Measurements from ENCODE around the gene TAF4.

Gene TAF4

DNA sequence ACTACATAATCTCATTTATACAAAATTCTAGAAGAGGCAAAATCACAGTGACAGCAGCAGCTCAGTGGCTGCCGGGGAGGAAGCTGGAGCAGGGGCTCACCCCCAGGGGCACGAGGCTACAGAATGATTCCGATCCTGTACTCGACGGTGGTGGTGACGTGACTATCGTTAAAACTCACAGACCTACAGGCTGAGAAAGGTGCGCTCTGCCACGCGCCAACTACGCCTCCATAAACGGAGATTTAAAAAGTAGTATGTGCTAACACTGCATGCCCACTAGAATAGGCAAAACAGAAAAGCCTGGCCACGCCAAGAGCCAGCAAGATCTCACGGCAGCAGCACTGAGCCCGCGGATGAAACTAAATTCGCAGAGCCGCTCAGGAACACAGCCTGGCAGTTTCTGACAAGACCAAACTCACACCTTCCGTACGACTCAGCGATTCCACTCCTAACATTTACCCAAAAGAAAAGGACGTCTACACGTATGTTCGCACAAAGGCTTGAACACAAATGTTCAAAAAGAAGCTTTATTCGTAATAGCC lies 25.2 kb downstream of the TAF4 start:
- Histone ChIP-seq H3K4me3 (ENCODE audit: extremely low read depth, insufficient read depth, low read length, poor library complexity, severe bottlenecking) (no peak overlapping the region), H3K9me3 (ENCODE audit: control insufficient read depth, low read length) (peaks cover 1% of the 10 kb centered on the region), H3K4me1 (ENCODE audit: control insufficient read depth, insufficient read depth, low read length, poor library complexity, severe bottlenecking) (peaks cover 8% of the 10 kb centered on the region), H3K27ac (ENCODE audit: low read depth, low read length, severe bottlenecking) (no peak overlapping the region), H3K36me3 (ENCODE audit: control insufficient read depth, insufficient read depth, low read length) (no peaks in the 10 kb centered on the region)
- 96% methylated on average over 24 to 25 of the region's 25 CpGs for WGBS, 2 experiments (ENCODE audit: insufficient coverage in 2 of 2)

DNA sequence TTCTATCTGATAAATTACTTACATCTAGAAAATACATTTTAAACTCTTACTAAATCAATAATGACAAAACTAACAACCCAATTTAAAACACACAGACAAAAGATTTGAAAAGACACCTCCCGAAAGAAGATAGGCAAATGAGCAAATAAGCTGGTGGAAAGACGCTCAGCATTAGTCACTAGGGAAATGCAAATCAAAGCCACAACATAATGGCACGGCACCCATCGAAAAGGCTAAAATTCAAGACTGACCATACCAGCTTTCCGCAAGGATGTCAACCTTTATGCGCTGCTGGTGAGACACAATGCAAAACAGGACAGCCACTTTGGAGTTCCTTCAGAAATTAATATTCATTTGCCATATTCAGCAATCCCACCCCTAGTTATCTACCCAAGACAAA lies 25.9 kb downstream of the TAF4 start:
- H3K9me3 ChIP-seq (ENCODE audit: control insufficient read depth, low read length), result peaks cover 6% of the 10 kb centered on the region
- WGBS, 2 experiments (ENCODE audit: insufficient coverage in 2 of 2), result 81 to 89% methylated on average over 5 of the region's 6 CpGs

DNA sequence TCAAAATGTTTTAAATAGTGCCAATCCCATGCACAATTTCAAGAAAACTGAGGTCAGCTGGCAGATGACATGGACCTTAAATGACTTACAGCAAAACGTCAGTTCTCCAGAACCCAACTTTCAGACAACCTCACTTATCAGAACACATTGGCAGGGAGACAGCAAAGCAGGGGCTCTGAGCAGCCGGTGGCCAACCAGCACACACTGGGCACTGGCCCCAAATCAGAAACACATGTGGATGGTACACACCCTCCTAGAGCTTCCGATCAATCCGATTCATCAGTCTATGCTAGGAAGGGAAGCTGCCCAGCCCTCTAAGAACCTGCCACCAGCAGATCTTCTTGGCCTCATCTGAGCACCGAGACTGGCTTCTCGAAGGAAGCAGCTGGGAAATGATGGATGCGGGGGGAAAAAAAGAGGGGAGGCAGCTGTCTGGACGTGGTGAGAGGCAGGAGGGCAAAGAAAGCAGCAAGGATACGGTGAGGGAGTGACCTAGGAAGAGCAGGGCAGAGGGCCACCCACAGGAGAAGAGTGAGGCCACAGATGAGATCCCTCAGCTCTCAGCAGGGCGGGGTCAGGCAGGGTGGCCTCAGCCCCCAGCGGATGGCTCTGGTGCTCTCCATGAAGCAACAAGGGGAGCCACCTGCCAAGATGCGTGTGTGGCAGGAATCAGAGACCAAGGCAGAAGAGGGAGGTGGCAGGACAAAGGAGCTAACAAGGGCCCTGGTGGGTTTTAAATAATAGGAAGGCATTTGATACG lies 32.9 kb downstream of the TAF4 start:
- Histone ChIP-seq H3K4me3 (ENCODE audit: extremely low read depth, insufficient read depth, low read length, poor library complexity, severe bottlenecking) (no peak overlapping the region), H3K27ac (ENCODE audit: low read depth, low read length, severe bottlenecking) (no peak overlapping the region), H3K36me3 (ENCODE audit: control insufficient read depth, insufficient read depth, low read length) (no peaks in the 10 kb centered on the region), H3K4me1 (ENCODE audit: control insufficient read depth, insufficient read depth, low read length, poor library complexity, severe bottlenecking) (no peaks in the 10 kb centered on the region), H3K9me3 (ENCODE audit: control insufficient read depth, low read length) (peaks cover 6% of the 10 kb centered on the region)
- WGBS, 2 experiments (ENCODE audit: insufficient coverage in 2 of 2), result 90 to 95% methylated on average over 9 to 12 of the region's 13 CpGs

More for the DNA sequence above, 25.9 kb downstream of the TAF4 start:
- Histone ChIP-seq H3K36me3 (ENCODE audit: control insufficient read depth, insufficient read depth, low read length) (no peaks in the 10 kb centered on the region), H3K4me3 (ENCODE audit: extremely low read depth, insufficient read depth, low read length, poor library complexity, severe bottlenecking) (no peak overlapping the region), H3K4me1 (ENCODE audit: control insufficient read depth, insufficient read depth, low read length, poor library complexity, severe bottlenecking) (peaks cover 5% of the 10 kb centered on the region), H3K27ac (ENCODE audit: low read depth, low read length, severe bottlenecking) (no peak overlapping the region)

DNA sequence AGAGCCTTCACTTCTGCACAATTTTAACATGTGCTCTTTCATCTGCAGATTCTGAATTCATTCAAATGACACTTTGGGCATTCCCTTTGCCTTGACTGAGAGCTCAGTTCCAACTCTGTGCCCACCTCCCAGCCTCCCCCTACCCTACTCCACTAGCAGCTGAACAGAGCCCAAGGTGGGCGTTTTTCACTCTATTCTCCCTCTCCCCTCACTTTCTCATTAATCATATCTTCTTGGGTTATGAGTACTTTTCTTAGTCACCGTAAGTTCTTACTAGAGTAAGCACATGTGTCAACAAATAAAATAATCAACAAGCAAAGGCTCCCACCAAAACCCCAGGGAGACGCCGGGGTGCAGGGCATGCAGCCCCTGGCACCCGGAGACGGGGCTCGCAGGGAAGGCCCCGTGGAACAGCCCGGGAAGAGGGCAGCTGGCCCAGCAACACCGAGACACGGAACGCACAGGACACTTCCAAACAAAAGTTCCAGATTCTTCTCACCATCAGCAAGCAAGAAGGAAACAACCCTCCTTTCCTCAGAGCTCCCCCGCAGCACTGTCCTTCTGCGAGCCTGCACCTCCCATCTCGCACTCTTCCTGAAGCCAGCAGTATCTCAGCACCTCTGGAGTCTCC lies 34.1 kb downstream of the TAF4 start:
- WGBS, 2 experiments (ENCODE audit: insufficient coverage in 2 of 2), result 93 to 96% methylated on average over 12 to 13 of the region's 15 CpGs
- H3K4me3 ChIP-seq (ENCODE audit: extremely low read depth, insufficient read depth, low read length, poor library complexity, severe bottlenecking), result no peak overlapping the region
- H3K9me3 ChIP-seq (ENCODE audit: control insufficient read depth, low read length), result peaks cover 6% of the 10 kb centered on the region
- no peaks in the 10 kb centered on the region for H3K36me3 ChIP-seq (ENCODE audit: control insufficient read depth, insufficient read depth, low read length)
- no peak overlapping the region for H3K27ac ChIP-seq (ENCODE audit: low read depth, low read length, severe bottlenecking)
- H3K4me1 ChIP-seq (ENCODE audit: control insufficient read depth, insufficient read depth, low read length, poor library complexity, severe bottlenecking), result peaks cover 3% of the 10 kb centered on the region

DNA sequence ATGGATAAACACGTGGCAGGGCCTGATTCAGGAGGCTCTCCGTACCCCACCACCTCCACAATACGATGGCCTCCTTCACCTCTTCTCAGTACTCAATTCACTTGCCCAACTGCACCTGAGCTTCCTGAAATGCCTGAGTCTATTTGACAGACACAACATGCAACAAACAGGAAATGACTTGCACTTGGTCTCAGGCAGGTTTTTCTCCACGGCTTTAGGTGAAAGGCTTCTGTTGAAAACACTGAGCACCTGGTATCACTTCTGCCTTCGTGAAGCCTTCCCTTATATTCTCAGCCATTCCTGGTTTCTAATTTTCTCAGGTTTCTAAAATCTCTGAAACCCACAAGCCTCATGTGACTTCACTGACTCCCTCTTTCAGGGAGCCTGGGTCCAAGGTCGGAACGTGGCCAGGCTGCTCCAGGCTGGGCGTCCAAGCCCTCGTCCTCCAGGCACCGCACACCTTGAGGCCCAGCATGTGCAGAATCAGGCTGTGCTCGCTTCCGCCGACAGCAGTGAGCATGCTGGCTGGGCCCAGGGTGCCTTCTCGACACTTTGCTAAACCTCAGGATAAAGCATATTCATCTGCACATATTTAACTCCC lies 34.7 kb downstream of the TAF4 start:
- no peak overlapping the region for H3K4me3 ChIP-seq (ENCODE audit: extremely low read depth, insufficient read depth, low read length, poor library complexity, severe bottlenecking)
- H3K4me1 ChIP-seq (ENCODE audit: control insufficient read depth, insufficient read depth, low read length, poor library complexity, severe bottlenecking), result peaks cover 3% of the 10 kb centered on the region
- WGBS, 2 experiments (ENCODE audit: insufficient coverage in 2 of 2), result 89 to 90% methylated on average over 10 to 14 of the region's 14 CpGs
- no peaks in the 10 kb centered on the region for H3K36me3 ChIP-seq (ENCODE audit: control insufficient read depth, insufficient read depth, low read length)
- no peak overlapping the region for H3K27ac ChIP-seq (ENCODE audit: low read depth, low read length, severe bottlenecking)
- H3K9me3 ChIP-seq (ENCODE audit: control insufficient read depth, low read length), result peaks cover 6% of the 10 kb centered on the region

DNA sequence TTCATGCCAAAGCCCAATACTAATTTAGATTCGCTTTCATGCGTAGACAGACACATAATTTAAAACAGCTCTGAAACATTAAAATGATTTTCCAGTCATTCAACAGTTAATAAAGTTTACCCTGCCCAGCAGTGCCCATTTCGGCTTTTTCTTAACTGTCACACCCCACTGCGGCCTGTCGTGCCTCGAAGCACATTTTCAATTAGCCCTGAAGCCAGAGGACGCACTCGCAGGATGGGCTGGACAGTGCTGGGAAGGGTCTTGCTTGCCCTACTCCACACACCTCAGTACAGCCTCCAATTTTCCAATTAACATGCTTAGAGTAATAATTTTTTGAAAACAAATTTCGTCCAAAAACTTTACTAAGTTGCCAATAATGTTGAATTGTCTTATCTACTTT lies 35.3 kb downstream of the TAF4 start:
- Histone ChIP-seq H3K9me3 (ENCODE audit: control insufficient read depth, low read length) (peaks cover 4% of the 10 kb centered on the region), H3K27ac (ENCODE audit: low read depth, low read length, severe bottlenecking) (no peak overlapping the region), H3K36me3 (ENCODE audit: control insufficient read depth, insufficient read depth, low read length) (no peaks in the 10 kb centered on the region), H3K4me1 (ENCODE audit: control insufficient read depth, insufficient read depth, low read length, poor library complexity, severe bottlenecking) (peaks cover 3% of the 10 kb centered on the region), H3K4me3 (ENCODE audit: extremely low read depth, insufficient read depth, low read length, poor library complexity, severe bottlenecking) (no peak overlapping the region)
- WGBS, 2 experiments (ENCODE audit: insufficient coverage in 2 of 2), result 87 to 97% methylated on average over 3 to 8 of the region's 9 CpGs

DNA sequence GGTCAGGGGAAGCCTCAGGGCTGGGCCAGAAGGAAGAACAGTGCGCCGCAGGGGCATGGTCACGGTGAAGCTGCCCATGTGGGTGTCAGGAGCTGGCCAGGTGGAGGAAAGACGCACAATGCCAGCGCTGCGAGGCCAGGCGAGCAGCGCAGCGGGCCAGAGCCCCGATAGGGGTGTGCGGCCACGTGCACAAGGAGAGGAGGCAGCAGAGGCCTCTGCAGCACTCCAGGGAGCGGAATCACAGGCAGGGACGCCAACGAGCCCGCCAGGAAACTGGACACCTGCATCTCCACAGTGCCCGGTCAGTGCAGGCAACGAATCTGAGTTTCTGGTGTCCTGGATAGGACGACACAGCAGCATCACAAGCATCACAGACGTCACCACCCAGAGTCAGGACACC lies 35.7 kb downstream of the TAF4 start:
- Histone ChIP-seq H3K27ac (ENCODE audit: low read depth, low read length, severe bottlenecking) (no peak overlapping the region), H3K9me3 (ENCODE audit: control insufficient read depth, low read length) (no peaks in the 10 kb centered on the region), H3K4me3 (ENCODE audit: extremely low read depth, insufficient read depth, low read length, poor library complexity, severe bottlenecking) (no peak overlapping the region), H3K4me1 (ENCODE audit: control insufficient read depth, insufficient read depth, low read length, poor library complexity, severe bottlenecking) (peaks cover 3% of the 10 kb centered on the region), H3K36me3 (ENCODE audit: control insufficient read depth, insufficient read depth, low read length) (no peaks in the 10 kb centered on the region)
- WGBS, 2 experiments (ENCODE audit: insufficient coverage in 2 of 2), result 95 to 98% methylated on average over 19 to 20 of the region's 20 CpGs

DNA sequence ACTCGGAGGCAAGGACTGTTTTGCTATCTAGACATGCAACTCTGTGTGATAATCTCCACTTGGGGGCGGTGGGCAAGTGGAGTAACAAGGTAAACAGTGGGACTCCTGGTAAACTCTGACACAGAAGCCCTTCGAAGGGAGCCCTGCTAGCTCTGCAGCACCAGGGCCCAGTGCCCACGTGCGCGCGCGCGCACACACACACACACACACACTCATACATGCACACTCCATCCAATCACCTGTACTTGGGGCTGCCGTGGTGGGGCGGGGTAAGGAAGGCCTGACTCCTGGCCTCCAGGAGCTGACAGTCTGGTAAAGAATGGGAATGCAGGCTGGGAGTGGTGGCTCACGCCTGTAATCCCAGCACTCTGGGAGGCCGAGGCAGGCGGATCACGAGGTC lies 36.4 kb downstream of the TAF4 start:
- H3K27ac ChIP-seq (ENCODE audit: low read depth, low read length, severe bottlenecking), result no peak overlapping the region
- WGBS, 2 experiments (ENCODE audit: insufficient coverage in 2 of 2), result 84 to 96% methylated on average over 7 to 9 of the region's 15 CpGs

DNA sequence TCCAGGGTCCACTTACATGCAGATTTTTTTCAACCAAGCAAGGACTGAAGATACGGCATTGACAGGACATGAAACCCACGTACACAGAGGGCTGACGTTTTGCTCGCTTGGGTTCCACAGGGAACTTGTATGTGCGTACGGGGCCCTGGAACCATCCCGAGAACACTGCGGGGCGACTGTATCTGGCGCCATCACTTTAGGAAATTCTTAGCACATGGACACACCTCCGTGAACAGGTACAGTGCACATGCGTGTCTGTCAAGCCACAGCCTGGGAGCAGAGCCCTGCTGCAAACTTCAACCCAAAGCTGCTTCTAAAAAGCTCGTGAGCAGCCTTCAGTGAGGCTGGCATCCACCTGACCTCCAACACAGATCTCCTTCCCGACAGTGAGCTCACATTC lies 37.3 kb downstream of the TAF4 start:
- Histone ChIP-seq H3K9me3 (ENCODE audit: control insufficient read depth, low read length) (no peaks in the 10 kb centered on the region), H3K27ac (ENCODE audit: low read depth, low read length, severe bottlenecking) (no peak overlapping the region), H3K36me3 (ENCODE audit: control insufficient read depth, insufficient read depth, low read length) (no peaks in the 10 kb centered on the region), H3K4me3 (ENCODE audit: extremely low read depth, insufficient read depth, low read length, poor library complexity, severe bottlenecking) (no peak overlapping the region), H3K4me1 (ENCODE audit: control insufficient read depth, insufficient read depth, low read length, poor library complexity, severe bottlenecking) (peaks cover 3% of the 10 kb centered on the region)
- WGBS, 2 experiments (ENCODE audit: insufficient coverage in 2 of 2), result 93 to 94% methylated on average over 14 of the region's 14 CpGs

More for the DNA sequence above, 36.4 kb downstream of the TAF4 start:
- H3K4me3 ChIP-seq (ENCODE audit: extremely low read depth, insufficient read depth, low read length, poor library complexity, severe bottlenecking), result no peak overlapping the region
- no peaks in the 10 kb centered on the region for H3K36me3 ChIP-seq (ENCODE audit: control insufficient read depth, insufficient read depth, low read length)
- no peaks in the 10 kb centered on the region for H3K9me3 ChIP-seq (ENCODE audit: control insufficient read depth, low read length)
- H3K4me1 ChIP-seq (ENCODE audit: control insufficient read depth, insufficient read depth, low read length, poor library complexity, severe bottlenecking), result peaks cover 3% of the 10 kb centered on the region

DNA sequence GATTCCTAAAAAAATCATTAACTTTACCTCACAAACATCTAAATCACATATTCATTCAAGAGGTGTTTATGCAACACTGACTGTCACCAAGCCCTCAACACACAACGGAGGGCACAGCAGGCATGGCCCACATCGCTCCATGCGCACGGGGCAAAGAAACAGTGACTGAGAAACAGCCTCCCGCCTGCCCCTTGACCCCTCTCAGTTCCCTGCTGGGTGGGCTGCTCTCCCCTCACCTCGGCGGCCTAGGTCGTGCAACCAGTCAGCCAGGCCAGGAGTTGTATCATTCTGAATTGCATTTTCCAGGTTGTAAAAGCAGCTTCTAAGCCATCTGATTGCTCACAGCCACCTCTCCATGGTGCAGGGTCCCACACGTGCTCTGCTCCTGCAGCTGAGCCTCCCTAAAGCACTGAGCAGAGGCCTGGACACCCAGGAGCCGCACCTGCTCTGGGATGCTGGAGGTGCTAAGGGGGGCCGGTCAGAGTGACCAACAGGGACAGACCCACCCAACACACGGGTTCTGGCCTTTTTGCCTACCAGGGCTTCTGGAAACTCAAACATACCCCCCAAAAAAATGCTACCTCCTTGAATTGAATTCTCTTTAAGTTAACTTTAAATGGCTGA lies 37.9 kb downstream of the TAF4 start:
- no peaks in the 10 kb centered on the region for H3K36me3 ChIP-seq (ENCODE audit: control insufficient read depth, insufficient read depth, low read length)
- H3K27ac ChIP-seq (ENCODE audit: low read depth, low read length, severe bottlenecking), result no peak overlapping the region
- peaks cover 3% of the 10 kb centered on the region for H3K4me1 ChIP-seq (ENCODE audit: control insufficient read depth, insufficient read depth, low read length, poor library complexity, severe bottlenecking)
- no peak overlapping the region for H3K4me3 ChIP-seq (ENCODE audit: extremely low read depth, insufficient read depth, low read length, poor library complexity, severe bottlenecking)
- 73 to 74% methylated on average over 7 to 10 of the region's 12 CpGs for WGBS, 2 experiments (ENCODE audit: insufficient coverage in 2 of 2)
- no peaks in the 10 kb centered on the region for H3K9me3 ChIP-seq (ENCODE audit: control insufficient read depth, low read length)

All from mesodermal cell (in vitro differentiated cells).